ENCODE measurements around the gene TNFRSF8. TPM values are rescaled to one million over a fixed set of nuclear protein-coding genes. Genes with fewer than 3 reads are reported as not detected.
"Not testable (repeated sequence)": the region's sequence is repeated elsewhere in the genome, so short reads cannot be mapped to it uniquely, and the experiment has no call there.

TNFRSF8 gene
- total and polyA plus RNA-seq, 2 of the 13 experiments (the other 11 are each of a cell fraction or from before 2014, with no cell fraction given) = not detected

DNA sequence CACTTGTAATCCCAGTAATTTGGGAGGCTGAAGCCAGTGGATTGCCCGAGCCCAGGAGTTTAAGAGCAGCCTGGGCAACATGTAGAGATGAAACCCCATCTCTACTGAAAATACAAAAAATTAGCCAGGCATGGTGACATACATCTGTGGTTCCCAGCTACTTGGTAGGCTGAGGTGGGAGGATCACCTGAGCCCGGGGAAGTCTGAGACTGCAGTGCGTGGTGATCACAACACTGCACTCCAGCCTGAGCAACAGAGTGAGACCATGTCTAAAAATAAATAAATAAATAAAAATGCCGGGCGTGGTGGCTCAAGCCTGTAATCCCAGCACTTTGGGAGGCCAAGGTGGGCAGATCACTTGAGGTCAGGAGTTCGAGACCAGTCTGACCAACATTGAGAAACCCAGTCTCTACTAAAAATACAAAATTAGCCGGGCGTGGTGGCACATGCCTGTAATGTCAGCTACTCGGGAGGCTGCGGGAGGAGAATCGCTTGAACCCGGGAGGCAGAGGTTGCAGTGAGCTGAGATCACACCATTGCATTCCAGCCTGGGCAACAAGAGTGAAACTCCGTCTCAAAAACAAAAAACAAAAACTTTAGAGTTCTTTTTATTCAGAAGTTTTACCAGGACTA, 23.2 kb upstream of the TNFRSF8 start:
- FAIRE-seq; H3K4me3 ChIP-seq (replicated peaks in 1 of 3; ENCODE audit: insufficient read depth in 1 of 3, low read depth in 2 of 3, low read length in 3 of 3); H3K27ac ChIP-seq (ENCODE audit: extremely low read length, insufficient read depth, low read length); CTCF ChIA-PET (ENCODE audit: low intra/inter-chr PET ratio, low total read pairs); H3K4me2 ChIP-seq (ENCODE audit: low read depth, low read length); H2AFZ ChIP-seq (ENCODE audit: low read length); BruUV-seq (replicated peaks); POLR2A ChIA-PET; H3K36me3 ChIP-seq (replicated peaks in 1 of 2; ENCODE audit: control insufficient read depth in 1 of 2, insufficient read depth in 2 of 2, low read length in 2 of 2); H3K9ac ChIP-seq (ENCODE audit: insufficient read depth, low read depth, low read length); in situ Hi-C loops (cut with HindIII; ENCODE audit: extremely low pct_ligation_motif_present, low pct_unique_long_range_greater_than_20kb); DNase-seq (ENCODE audit: low spot score); intact Hi-C loops (cut with micrococcal nuclease; ENCODE audit: unreplicated experiment); H3K9me3 ChIP-seq (ENCODE audit: low read length); H3K79me2 ChIP-seq (ENCODE audit: insufficient read depth, low read length); ATAC-seq; H4K20me1 ChIP-seq (ENCODE audit: insufficient read depth, low read length): not testable (repeated sequence)
- 54% methylated on average over 13 of the region's 13 CpGs for WGBS (ENCODE audit: low lambda C conversion rate)
- Histone ChIP-seq H3K27me3 (ENCODE audit: control insufficient read depth in 1 of 2, insufficient read depth in 2 of 2, low read length in 2 of 2) (peaks cover 2 to 11% of the 10 kb centered on the region in 2 experiments; a peak in 2 of 5 replicates), H3K4me1 (ENCODE audit: insufficient read depth, low read length) (peaks cover 20% of the 10 kb centered on the region)

DNA sequence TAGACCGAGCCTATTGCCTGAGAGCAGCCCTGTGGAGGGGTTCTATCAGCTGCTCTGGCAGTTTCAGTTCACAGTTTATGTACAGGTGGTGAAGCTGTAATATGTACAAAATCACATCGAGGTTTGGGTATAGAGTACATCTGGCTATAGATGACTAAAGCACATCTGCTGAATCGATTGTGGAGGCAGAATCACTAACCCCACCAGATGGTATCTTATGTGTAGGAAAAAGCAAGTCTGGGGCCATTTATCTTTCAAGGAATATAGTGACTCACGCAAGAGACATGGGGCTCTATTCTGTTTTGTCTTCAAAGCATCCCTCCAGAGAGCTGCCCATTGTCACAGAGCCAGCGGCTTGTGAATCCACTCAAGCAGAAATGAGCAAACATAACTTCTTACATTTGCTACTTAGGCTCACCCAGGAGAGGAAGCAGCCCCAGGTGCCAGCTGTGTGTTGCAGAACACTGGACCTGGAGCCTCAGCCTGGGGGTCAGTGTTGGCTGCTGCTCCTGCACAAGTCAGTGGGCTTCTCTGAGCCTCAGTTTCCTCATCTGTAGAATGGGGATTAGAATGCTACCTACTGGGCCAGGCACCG, 22.5 kb upstream of the TNFRSF8 start:
- Histone ChIP-seq H3K36me3 (replicated peaks in 1 of 2; ENCODE audit: control insufficient read depth in 1 of 2, insufficient read depth in 2 of 2, low read length in 2 of 2) (no peaks in the 10 kb centered on the region), H3K27ac (ENCODE audit: extremely low read length, insufficient read depth, low read length) (no peak overlapping the region), H3K27me3 (ENCODE audit: control insufficient read depth in 1 of 2, insufficient read depth in 2 of 2, low read length in 2 of 2) (peaks cover 2 to 11% of the 10 kb centered on the region in 2 experiments; a peak in 2 of 5 replicates), H4K20me1 (ENCODE audit: insufficient read depth, low read length) (no peaks in the 10 kb centered on the region), H3K9ac (ENCODE audit: insufficient read depth, low read depth, low read length) (no peak overlapping the region), H3K4me2 (ENCODE audit: low read depth, low read length) (no peak overlapping the region), H2AFZ (ENCODE audit: low read length) (no peak overlapping the region), H3K79me2 (ENCODE audit: insufficient read depth, low read length) (no peaks in the 10 kb centered on the region), H3K4me3 (replicated peaks in 1 of 3; ENCODE audit: insufficient read depth in 1 of 3, low read depth in 2 of 3, low read length in 3 of 3) (no peak overlapping the region), H3K9me3 (ENCODE audit: low read length) (no peaks in the 10 kb centered on the region), H3K4me1 (ENCODE audit: insufficient read depth, low read length) (peaks cover 18% of the 10 kb centered on the region)
- DNase-seq (ENCODE audit: low spot score) (no peak), FAIRE-seq (no peak), ATAC-seq (no peak)
- intact Hi-C loops (cut with micrococcal nuclease; ENCODE audit: unreplicated experiment) (no loop called here), in situ Hi-C loops (cut with HindIII; ENCODE audit: extremely low pct_ligation_motif_present, low pct_unique_long_range_greater_than_20kb) (no loop called here)
- BruUV-seq (replicated peaks) = no TSS peak
- POLR2A ChIA-PET = no interaction called here
- CTCF ChIA-PET (ENCODE audit: low intra/inter-chr PET ratio, low total read pairs) = no interaction called here
- 33% methylated on average over 6 of the region's 6 CpGs for WGBS (ENCODE audit: low lambda C conversion rate)
- no peak for TF ChIP-seq ZNF441 (CRISPR knock-in tag; IDR thresholded peaks at IDR 0.05; ENCODE audit: borderline replicate concordance)
- peak; percentile 56 for TF ChIP-seq ZNF629 (CRISPR knock-in tag; conservative IDR thresholded peaks at IDR 0.05)
